Endothelial cell of umbilical vein (primary cell): ENCODE results near the gene HSPA1B. TPM values are rescaled to one million over a fixed set of nuclear protein-coding genes. Genes with fewer than 3 reads are reported as not detected.

ENCODE experiments used
- BruUV-seq: library from RNA; stranded (reverse); fragments of 400-500 nt; replicated peaks from 2 replicates; lab custom pipeline; 2021; lab: Mats Ljungman, UMichigan
- CTCF ChIA-PET: fragments of 300-600, 350-600 bp; sonication (Branson Sonifier 250); formaldehyde crosslinking; loops from one replicate; lab custom pipeline; 2021; ENCODE audit warnings: antibody characterized with exemption, inconsistent platforms; lab: Charles Lee
- POLR2A ChIA-PET: fragments of 300-600, 350-600 bp; sonication (Branson Sonifier 250); formaldehyde crosslinking; loops from one replicate; lab custom pipeline; 2021; ENCODE audit warnings: antibody characterized with exemption, inconsistent platforms; lab: Charles Lee
- DNase-seq: peaks from one replicate; pipeline ENCODE4 v3.0.0-alpha.2; 2011; ENCODE audit warnings: low read depth, low spot score
- FAIRE-seq: peaks from 2 replicates; lab custom pipeline; 2011; peaks lifted over from hg19 to GRCh38; lab: Jason Lieb, UNC
- H2AFZ ChIP-seq: 2 replicates; pipeline ENCODE4 v1.6.0; 2012; ENCODE audit warnings: low read depth, low read length, control low read depth, inconsistent platforms
- H3K27ac ChIP-seq: 2 replicates; pipeline ENCODE4 v1.5.1; 2011; ENCODE audit warnings: low read depth, mild to moderate bottlenecking, control low read depth, low read length, moderate library complexity; ENCODE audit not compliant: insufficient read depth
- H3K27me3 ChIP-seq, 2 experiments: 2 replicates each; pipeline versions ENCODE4 v1.6.0 to v1.6.1; 2011; ENCODE audit warnings: low read length in 2 of 2, mixed read lengths in 1 of 2; ENCODE audit not compliant: control insufficient read depth in 2 of 2, insufficient read depth in 2 of 2
- H3K36me3 ChIP-seq, 2 experiments: 2 replicates in 1 of 2; 3 replicates in 1 of 2; pipeline ENCODE4 v1.5.1; 2011; ENCODE audit warnings: low read length in 2 of 2, mild to moderate bottlenecking in 1 of 2, moderate library complexity in 1 of 2; ENCODE audit not compliant: control insufficient read depth in 2 of 2, insufficient read depth in 2 of 2; ENCODE audit errors: extremely low read depth in 1 of 2
- H3K4me1 ChIP-seq: 3 replicates; pipeline ENCODE4 v1.5.1; 2011; ENCODE audit warnings: mild to moderate bottlenecking, low read length; ENCODE audit not compliant: control insufficient read depth, insufficient read depth; ENCODE audit errors: extremely low read depth
- H3K4me2 ChIP-seq: 2 replicates; pipeline ENCODE4 v1.6.1; 2011; ENCODE audit warnings: low read length, control low read depth, mixed read lengths; ENCODE audit not compliant: insufficient read depth
- H3K4me3 ChIP-seq, 3 experiments: fragments of 200-600 bp in 1 of 3; sonication (generic), shearing (Covaris generic) in 1 of 3; replicated peaks in 1 of 3; 2 replicates each; pipeline ENCODE4 v1.5.1; 2011 to 2016; ENCODE audit warnings: control low read depth in 3 of 3, low read length in 3 of 3, mild to moderate bottlenecking in 2 of 3, inconsistent platforms in 1 of 3, low read depth in 1 of 3, moderate library complexity in 1 of 3; ENCODE audit not compliant: insufficient read depth in 1 of 3
- H3K79me2 ChIP-seq: 2 replicates; pipeline ENCODE4 v1.6.0; 2012; ENCODE audit warnings: low read length, inconsistent platforms; ENCODE audit not compliant: control insufficient read depth, insufficient read depth
- H3K9ac ChIP-seq: replicated peaks from 2 replicates; pipeline ENCODE3; 2011; ENCODE audit warnings: low read length, control low read depth; ENCODE audit not compliant: insufficient read depth; ENCODE audit errors: extremely low read depth
- H3K9me1 ChIP-seq: replicated peaks from 3 replicates; pipeline ENCODE4 v1.6.0; 2011; ENCODE audit warnings: mild to moderate bottlenecking, low read length; ENCODE audit not compliant: control insufficient read depth, insufficient read depth; ENCODE audit errors: extremely low read depth
- H3K9me3 ChIP-seq: replicated peaks from 2 replicates; pipeline ENCODE4 v1.5.1; 2012; ENCODE audit warnings: low read length, inconsistent platforms; ENCODE audit not compliant: control insufficient read depth, insufficient read depth
- H4K20me1 ChIP-seq: replicated peaks from 2 replicates; pipeline ENCODE3; 2011; ENCODE audit warnings: mild to moderate bottlenecking, low read length; ENCODE audit not compliant: control insufficient read depth, insufficient read depth; ENCODE audit errors: extremely low read depth
- EZH2 ChIP-seq: IDR thresholded peaks from 2 replicates; pipeline ENCODE4 v1.6.1; 2012; ENCODE audit warnings: borderline replicate concordance, low read depth, mild to moderate bottlenecking, moderate library complexity, low read length, inconsistent platforms; ENCODE audit not compliant: severe bottlenecking
- FOS ChIP-seq: IDR thresholded peaks from 2 replicates; pipeline ENCODE4 v1.6.1; 2011; ENCODE audit warnings: mild to moderate bottlenecking, low read length, moderate library complexity, borderline replicate concordance; ENCODE audit not compliant: insufficient read depth
- GATA2 ChIP-seq: IDR thresholded peaks from 2 replicates; pipeline ENCODE4 v1.7.0; 2011; ENCODE audit warnings: low read depth, mild to moderate bottlenecking, moderate library complexity, mixed read lengths, low read length; ENCODE audit not compliant: insufficient read length, insufficient read depth
- JUN ChIP-seq: IDR thresholded peaks from 2 replicates; pipeline ENCODE4 v1.6.1; 2011; ENCODE audit warnings: borderline replicate concordance, low read depth; ENCODE audit not compliant: insufficient read length, insufficient read depth
- MYC ChIP-seq: IDR thresholded peaks from one replicate; pipeline ENCODE4 v1.6.1; 2011; ENCODE audit warnings: mild to moderate bottlenecking, low read depth, low read length
- POLR2A ChIP-seq: IDR thresholded peaks from 2 replicates; pipeline ENCODE4 v1.6.1; 2012; ENCODE audit warnings: low read depth, mild to moderate bottlenecking, control low read depth, low read length
- POLR2AphosphoS5 ChIP-seq: IDR thresholded peaks from 2 replicates; pipeline ENCODE4 v1.6.1; 2012; ENCODE audit warnings: low read depth, mild to moderate bottlenecking, control low read depth, low read length, moderate library complexity; ENCODE audit not compliant: insufficient read depth
- dilution Hi-C: fragments of 300-500 bp; cut with MboI; formaldehyde crosslinking; loops from one replicate; pipeline ENCODE4 v1.15.0; 2019; ENCODE audit warnings: low sequenced_read_pairs; ENCODE audit not compliant: extremely low pct_ligation_motif_present
- intact Hi-C: fragments of 100-400 bp; cut with micrococcal nuclease; formaldehyde crosslinking; loops from one replicate; pipeline ENCODE4 v1.10.0; 2022
- polyA plus RNA-seq, 4 experiments: library from polyadenylated mRNA; depleted of rRNA in 3 of 4; stranded (reverse) in 3 of 4; unstranded in 1 of 4; fragments of >200 nt; gene quantifications; 2 replicates each; pipeline versions ENCODE4 v1.2.1 to v1.2.3, GENCODE V29; 2011 to 2012; ENCODE audit warnings: missing spikeins in 1 of 4
- total RNA-seq: library from RNA; stranded (reverse); gene quantifications from 2 replicates; pipeline ENCODE4 v1.2.3, GENCODE V29; 2021
- TF ChIP-seq, protein P1 (sequence below): IDR thresholded peaks from 2 replicates; pipeline ENCODE4 v1.6.1; 2011; ENCODE audit not compliant: insufficient read depth, insufficient read length
- TF ChIP-seq, protein P2 (sequence below), 2 donors: IDR thresholded peaks; 1 replicate in 1 of 2; 2 replicates in 1 of 2; pipeline ENCODE4 v1.5.1; 2011; ENCODE audit warnings: low read length in 2 of 2, mild to moderate bottlenecking in 2 of 2, moderate library complexity in 2 of 2, control low read depth in 1 of 2, inconsistent platforms in 1 of 2, low read depth in 1 of 2; ENCODE audit not compliant: insufficient read depth in 1 of 2; ENCODE audit errors: extremely low read depth in 1 of 2

HSPA1B gene
- total and polyA plus RNA-seq, 2 donors (not counting 3 experiments of a cell fraction or from before 2014, with no cell fraction given) = 27.1 to 54.0 TPM

DNA sequence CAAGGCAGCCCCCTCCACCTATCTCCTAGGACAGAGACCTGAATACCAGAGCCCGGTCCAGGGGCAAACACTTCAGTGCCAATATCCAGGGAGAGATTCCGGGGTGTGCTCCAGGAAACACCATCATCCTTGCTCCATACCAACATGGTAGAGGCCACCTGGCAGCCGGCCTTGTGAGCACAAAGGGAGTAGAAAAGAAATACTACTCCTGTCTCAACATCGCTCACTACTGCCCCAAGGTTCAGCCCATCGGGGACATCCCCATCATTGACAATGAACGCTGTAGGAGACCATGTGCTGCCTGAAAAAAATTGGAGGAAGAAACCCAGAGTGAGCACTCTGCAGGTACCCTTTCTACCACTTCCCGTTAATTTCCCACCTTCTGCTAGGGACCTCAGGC is 33.6 kb downstream of the HSPA1B start:
- FAIRE-seq = no peak
- BruUV-seq = no TSS peak
- peaks cover 7% of the 10 kb centered on the region for H3K4me1 ChIP-seq
- no peak for DNase-seq
- no peak overlapping the region for H3K27ac ChIP-seq
- H3K27me3 ChIP-seq = no peaks in the 10 kb centered on the region
- TF ChIP-seq, protein P1, sequence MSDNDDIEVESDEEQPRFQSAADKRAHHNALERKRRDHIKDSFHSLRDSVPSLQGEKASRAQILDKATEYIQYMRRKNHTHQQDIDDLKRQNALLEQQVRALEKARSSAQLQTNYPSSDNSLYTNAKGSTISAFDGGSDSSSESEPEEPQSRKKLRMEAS = no peak
- TF ChIP-seq EZH2 = no peak
- TF ChIP-seq MYC = no peak
- TF ChIP-seq POLR2A = no peak
- TF ChIP-seq, protein P2, sequence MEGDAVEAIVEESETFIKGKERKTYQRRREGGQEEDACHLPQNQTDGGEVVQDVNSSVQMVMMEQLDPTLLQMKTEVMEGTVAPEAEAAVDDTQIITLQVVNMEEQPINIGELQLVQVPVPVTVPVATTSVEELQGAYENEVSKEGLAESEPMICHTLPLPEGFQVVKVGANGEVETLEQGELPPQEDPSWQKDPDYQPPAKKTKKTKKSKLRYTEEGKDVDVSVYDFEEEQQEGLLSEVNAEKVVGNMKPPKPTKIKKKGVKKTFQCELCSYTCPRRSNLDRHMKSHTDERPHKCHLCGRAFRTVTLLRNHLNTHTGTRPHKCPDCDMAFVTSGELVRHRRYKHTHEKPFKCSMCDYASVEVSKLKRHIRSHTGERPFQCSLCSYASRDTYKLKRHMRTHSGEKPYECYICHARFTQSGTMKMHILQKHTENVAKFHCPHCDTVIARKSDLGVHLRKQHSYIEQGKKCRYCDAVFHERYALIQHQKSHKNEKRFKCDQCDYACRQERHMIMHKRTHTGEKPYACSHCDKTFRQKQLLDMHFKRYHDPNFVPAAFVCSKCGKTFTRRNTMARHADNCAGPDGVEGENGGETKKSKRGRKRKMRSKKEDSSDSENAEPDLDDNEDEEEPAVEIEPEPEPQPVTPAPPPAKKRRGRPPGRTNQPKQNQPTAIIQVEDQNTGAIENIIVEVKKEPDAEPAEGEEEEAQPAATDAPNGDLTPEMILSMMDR (IDR thresholded peaks at IDR 0.05; ENCODE audit: extremely low read depth in 1 of 2, insufficient read depth in 1 of 2, low read depth in 1 of 2, low read length in 2 of 2) = no peak
- TF ChIP-seq GATA2 = no peak
- no peak for TF ChIP-seq POLR2AphosphoS5
- no peak for TF ChIP-seq FOS
- no peak for TF ChIP-seq JUN
- intact Hi-C loops (no loop called here), dilution Hi-C loops (no loop called here)
- no peak overlapping the region for H3K4me2 ChIP-seq
- no peaks in the 10 kb centered on the region for H4K20me1 ChIP-seq
- no peak overlapping the region for H2AFZ ChIP-seq
- POLR2A ChIA-PET = no interaction called here
- peaks cover 3 to 20% of the 10 kb centered on the region in 2 experiments for H3K36me3 ChIP-seq
- CTCF ChIA-PET = no interaction called here
- H3K4me3 ChIP-seq = no peak overlapping the region
- no peaks in the 10 kb centered on the region for H3K9me1 ChIP-seq
- no peaks in the 10 kb centered on the region for H3K9me3 ChIP-seq
- peaks cover 4% of the 10 kb centered on the region for H3K79me2 ChIP-seq
- H3K9ac ChIP-seq = no peak overlapping the region
